Neuronal stem cell (in vitro differentiated cells): Measurements from ENCODE around the gene TPRG1.

Experiments
- DNase-seq: peaks from one replicate; pipeline ENCODE4 v3.0.0-alpha.2; 2013; ENCODE audit warnings: low spot score
- H2AFZ ChIP-seq: one replicate; pipeline ENCODE4 v1.6.1; 2013; ENCODE audit warnings: mild to moderate bottlenecking, low read length, inconsistent platforms
- H2AK5ac ChIP-seq: 2 replicates; pipeline ENCODE4 v1.6.1; 2013; ENCODE audit warnings: low read depth, mild to moderate bottlenecking, inconsistent platforms, low read length, moderate library complexity, mixed read lengths
- H2BK120ac ChIP-seq: 2 replicates; pipeline ENCODE4 v1.6.1; 2013; ENCODE audit warnings: low read depth, mild to moderate bottlenecking, inconsistent platforms, low read length, moderate library complexity, mixed read lengths
- H2BK12ac ChIP-seq: one replicate; pipeline ENCODE4 v1.6.1; 2013; ENCODE audit warnings: low read length, inconsistent platforms
- H2BK15ac ChIP-seq: 2 replicates; pipeline ENCODE4 v1.6.1; 2013; ENCODE audit warnings: mild to moderate bottlenecking, low read length, inconsistent platforms, mixed read lengths
- H2BK5ac ChIP-seq: one replicate; pipeline ENCODE4 v1.6.1; 2013; ENCODE audit warnings: inconsistent platforms, mild to moderate bottlenecking, low read length, moderate library complexity
- H3K14ac ChIP-seq: one replicate; pipeline ENCODE4 v1.6.1; 2013; ENCODE audit warnings: low read length, inconsistent platforms
- H3K18ac ChIP-seq: 2 replicates; pipeline ENCODE4 v1.6.1; 2013; ENCODE audit warnings: low read length, inconsistent platforms
- H3K23ac ChIP-seq: 2 replicates; pipeline ENCODE4 v1.6.1; 2013; ENCODE audit warnings: low read depth, mild to moderate bottlenecking, mixed read lengths, low read length, inconsistent platforms; ENCODE audit not compliant: poor library complexity
- H3K27ac ChIP-seq: replicated peaks from 3 replicates; pipeline ENCODE4 v1.5.1; 2013; ENCODE audit warnings: low read length, inconsistent platforms
- H3K27me3 ChIP-seq, 3 experiments: 2 replicates each; pipeline ENCODE4 v1.6.1; 2013; ENCODE audit warnings: low read length in 3 of 3, mild to moderate bottlenecking in 2 of 3, inconsistent platforms in 1 of 3, low read depth in 1 of 3, mixed read lengths in 1 of 3, moderate library complexity in 1 of 3; ENCODE audit not compliant: control insufficient read depth in 3 of 3, insufficient read depth in 3 of 3
- H3K36me3 ChIP-seq, 2 donors: replicated peaks in 1 of 2; 2 replicates each; pipeline ENCODE4 v1.6.1; 2013; ENCODE audit warnings: low read length in 2 of 2; ENCODE audit not compliant: control insufficient read depth in 2 of 2, insufficient read depth in 2 of 2
- H3K4ac ChIP-seq: 2 replicates; pipeline ENCODE4 v1.6.1; 2013; ENCODE audit warnings: inconsistent platforms, mild to moderate bottlenecking, low read length, moderate library complexity
- H3K4me1 ChIP-seq, 2 donors: 1 replicate in 1 of 2; 2 replicates in 1 of 2; pipeline ENCODE4 v1.6.1; 2013; ENCODE audit warnings: low read length in 2 of 2, low read depth in 1 of 2; ENCODE audit not compliant: control insufficient read depth in 2 of 2, insufficient read depth in 1 of 2
- H3K4me2 ChIP-seq: one replicate; pipeline ENCODE4 v1.6.1; 2013; ENCODE audit warnings: mild to moderate bottlenecking, low read length, inconsistent platforms; ENCODE audit not compliant: insufficient read depth, poor library complexity, severe bottlenecking
- H3K4me3 ChIP-seq, 2 donors: 2 replicates each; pipeline ENCODE4 v1.5.1; 2013; ENCODE audit warnings: low read length in 2 of 2, mild to moderate bottlenecking in 2 of 2, inconsistent platforms in 1 of 2, moderate library complexity in 1 of 2
- H3K79me1 ChIP-seq: one replicate; pipeline ENCODE4 v1.6.1; 2013; ENCODE audit warnings: low read depth, mild to moderate bottlenecking, inconsistent platforms, low read length, moderate library complexity
- H3K9ac ChIP-seq: one replicate; pipeline ENCODE4 v1.6.1; 2013; ENCODE audit warnings: mild to moderate bottlenecking, low read depth, low read length, inconsistent platforms; ENCODE audit not compliant: poor library complexity
- H3K9me3 ChIP-seq, 2 donors: replicated peaks in 1 of 2; 2 replicates each; pipeline versions ENCODE3 to v1.6.1; 2013; ENCODE audit warnings: low read length in 2 of 2, mild to moderate bottlenecking in 2 of 2, inconsistent platforms in 1 of 2, low read depth in 1 of 2, mixed read lengths in 1 of 2, moderate library complexity in 1 of 2; ENCODE audit not compliant: control insufficient read depth in 2 of 2, insufficient read depth in 1 of 2
- H4K8ac ChIP-seq: one replicate; pipeline ENCODE4 v1.6.1; 2013; ENCODE audit warnings: low read depth, mild to moderate bottlenecking, inconsistent platforms, low read length, moderate library complexity
- H4K91ac ChIP-seq: one replicate; pipeline ENCODE4 v1.6.1; 2013; ENCODE audit warnings: low read length, low read depth, mild to moderate bottlenecking, inconsistent platforms; ENCODE audit not compliant: poor library complexity
- WGBS, 2 donors: extraction: QIAGEN DNeasy Blood & Tissue Kit; methylation state at CpG; one replicate each; pipeline ENCODE4 v1.1.7; 2013; ENCODE audit warnings: missing lambda C conversion rate in 2 of 2, mixed read lengths in 1 of 2; ENCODE audit not compliant: insufficient read length in 2 of 2, insufficient replicate concordance in 1 of 2; ENCODE audit errors: extremely low coverage in 2 of 2; 5-methylcytosine and 5-hydroxymethylcytosine counted together

Gene TPRG1

GRCh38 chr3:189260556-189261493 lies 89.1 kb downstream of the TPRG1 start:
- H3K4me3 ChIP-seq: no peak overlapping the region
- no peak overlapping the region for H3K9ac ChIP-seq
- DNase-seq: no peak
- no peaks in the 10 kb centered on the region for H3K36me3 ChIP-seq
- H2AK5ac ChIP-seq: no peak overlapping the region
- H3K14ac ChIP-seq: no peak overlapping the region
- no CpG with 5 or more reads among the region's 11 CpGs for WGBS, 2 donors
- no peak overlapping the region for H3K27ac ChIP-seq
- H4K8ac ChIP-seq: no peak overlapping the region
- peak overlapping the region; percentile 18 for H3K18ac ChIP-seq
- no peak overlapping the region for H2BK120ac ChIP-seq
- no peak overlapping the region for H2BK5ac ChIP-seq
- H3K79me1 ChIP-seq: no peaks in the 10 kb centered on the region
- no peak overlapping the region for H2BK12ac ChIP-seq
- H3K4ac ChIP-seq: no peak overlapping the region
- no peak overlapping the region for H4K91ac ChIP-seq
- no peak overlapping the region for H2BK15ac ChIP-seq
- H3K27me3 ChIP-seq: no peaks in the 10 kb centered on the region
- H2AFZ ChIP-seq: no peak overlapping the region
- no peak overlapping the region for H3K23ac ChIP-seq
- no peak overlapping the region for H3K4me2 ChIP-seq
- no peaks in the 10 kb centered on the region for H3K4me1 ChIP-seq
- no peaks in the 10 kb centered on the region for H3K9me3 ChIP-seq

GRCh38 chr3:189262746-189263145 lies 91.0 kb downstream of the TPRG1 start:
- H3K4me2 ChIP-seq: no peak overlapping the region
- H3K4me3 ChIP-seq: no peak overlapping the region
- no peaks in the 10 kb centered on the region for H3K79me1 ChIP-seq
- DNase-seq: no peak
- H3K14ac ChIP-seq: no peak overlapping the region
- no peak overlapping the region for H2BK120ac ChIP-seq
- H2BK5ac ChIP-seq: no peak overlapping the region
- no peak overlapping the region for H3K18ac ChIP-seq
- no peaks in the 10 kb centered on the region for H3K36me3 ChIP-seq
- H3K4me1 ChIP-seq: no peaks in the 10 kb centered on the region
- no peak overlapping the region for H2BK15ac ChIP-seq
- H4K91ac ChIP-seq: no peak overlapping the region
- no peak overlapping the region for H2BK12ac ChIP-seq
- no peak overlapping the region for H3K9ac ChIP-seq
- WGBS, 2 donors: no CpG with 5 or more reads among the region's 3 CpGs
- H2AK5ac ChIP-seq: no peak overlapping the region
- no peak overlapping the region for H3K27ac ChIP-seq
- H4K8ac ChIP-seq: no peak overlapping the region
- H3K4ac ChIP-seq: no peak overlapping the region
- no peak overlapping the region for H3K23ac ChIP-seq
- no peaks in the 10 kb centered on the region for H3K9me3 ChIP-seq
- no peaks in the 10 kb centered on the region for H3K27me3 ChIP-seq
- H2AFZ ChIP-seq: no peak overlapping the region

GRCh38 chr3:189267981-189268613 lies 96.3 kb downstream of the TPRG1 start:
- no peak overlapping the region for H3K18ac ChIP-seq
- H2BK12ac ChIP-seq: no peak overlapping the region
- no peaks in the 10 kb centered on the region for H3K4me1 ChIP-seq
- no peak overlapping the region for H3K23ac ChIP-seq
- H3K27ac ChIP-seq: no peak overlapping the region
- H2AK5ac ChIP-seq: no peak overlapping the region
- no peak overlapping the region for H3K14ac ChIP-seq
- no peaks in the 10 kb centered on the region for H3K79me1 ChIP-seq
- WGBS, 2 donors: no CpG with 5 or more reads among the region's 7 CpGs
- DNase-seq: no peak
- H2BK15ac ChIP-seq: no peak overlapping the region
- H2BK5ac ChIP-seq: no peak overlapping the region
- no peak overlapping the region for H3K4me3 ChIP-seq
- H4K91ac ChIP-seq: no peak overlapping the region
- H4K8ac ChIP-seq: no peak overlapping the region
- H2BK120ac ChIP-seq: no peak overlapping the region
- H3K9ac ChIP-seq: no peak overlapping the region
- no peak overlapping the region for H3K4ac ChIP-seq
- no peak overlapping the region for H2AFZ ChIP-seq
- no peaks in the 10 kb centered on the region for H3K27me3 ChIP-seq
- H3K36me3 ChIP-seq: no peaks in the 10 kb centered on the region
- H3K9me3 ChIP-seq: no peaks in the 10 kb centered on the region
- no peak overlapping the region for H3K4me2 ChIP-seq

- no peak overlapping the region for H3K4me3 ChIP-seq
- H3K4ac ChIP-seq: no peak overlapping the region
- no peak overlapping the region for H2BK5ac ChIP-seq
- H2AK5ac ChIP-seq: no peak overlapping the region
- no peaks in the 10 kb centered on the region for H3K79me1 ChIP-seq
- H3K9me3 ChIP-seq: no peaks in the 10 kb centered on the region
- no peak overlapping the region for H4K91ac ChIP-seq
- no peak overlapping the region for H2BK12ac ChIP-seq
- no peak overlapping the region for H3K27ac ChIP-seq
- H3K23ac ChIP-seq: no peak overlapping the region
- H2BK120ac ChIP-seq: no peak overlapping the region
- no peak overlapping the region for H3K18ac ChIP-seq
- H3K14ac ChIP-seq: no peak overlapping the region
- no peak overlapping the region for H2BK15ac ChIP-seq
- no peaks in the 10 kb centered on the region for H3K4me1 ChIP-seq
- no peak overlapping the region for H4K8ac ChIP-seq
- H3K27me3 ChIP-seq: no peaks in the 10 kb centered on the region
- DNase-seq: no peak
- H3K4me2 ChIP-seq: no peak overlapping the region
- H2AFZ ChIP-seq: no peak overlapping the region
- no peaks in the 10 kb centered on the region for H3K36me3 ChIP-seq
- WGBS, 2 donors: no CpG with 5 or more reads among the region's 3 CpGs
- no peak overlapping the region for H3K9ac ChIP-seq
Observed at GRCh38 chr3:189269365-189269764, 97.6 kb downstream of the TPRG1 start.
